ENCODE measurements around the gene ASCC1. TPM values are rescaled to one million over a fixed set of nuclear protein-coding genes. Genes with fewer than 3 reads are reported as not detected.

ASCC1 gene
- total RNA-seq, 1 donor, result 41.0 TPM

- no peak for DNase-seq (ENCODE audit: low read depth)
- TF ChIP-seq CTCF (IDR thresholded peaks at IDR 0.05; ENCODE audit: insufficient read depth, low read depth, low read length), result no peak
- H3K4me3 ChIP-seq (ENCODE audit: low read depth, low read length), result no peak overlapping the region
These were observed 142.1 kb downstream of the ASCC1 start for GRCh38 chr10:72073708-72074573.

DNA sequence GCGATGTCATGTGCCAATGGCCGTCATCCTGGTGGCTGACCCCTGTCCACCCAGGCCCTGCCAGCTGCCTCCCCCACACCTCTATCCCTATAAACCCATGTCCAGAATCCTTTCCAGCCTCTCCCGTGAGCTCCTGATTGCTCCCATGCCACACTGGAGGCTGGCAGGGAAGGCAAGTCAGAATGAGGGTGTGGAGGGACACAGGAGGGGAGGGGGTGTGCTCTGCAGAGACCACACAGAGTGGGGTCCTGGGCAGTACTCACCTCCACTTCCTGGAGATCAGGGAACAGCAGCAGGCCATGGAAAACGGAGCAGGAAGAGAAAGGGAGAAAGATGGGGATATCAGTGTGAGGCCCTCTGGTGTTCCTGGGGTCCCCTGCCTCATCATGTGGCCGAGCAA, 143.4 kb downstream of the ASCC1 start:
- H3K4me3 ChIP-seq (ENCODE audit: low read depth, low read length), result no peak overlapping the region
- no peak for DNase-seq (ENCODE audit: low read depth)
- TF ChIP-seq CTCF (IDR thresholded peaks at IDR 0.05; ENCODE audit: insufficient read depth, low read depth, low read length), result no peak

GRCh38 chr10:72072046-72072445, 144.0 kb downstream of the ASCC1 start:
- no peak for TF ChIP-seq CTCF (IDR thresholded peaks at IDR 0.05; ENCODE audit: insufficient read depth, low read depth, low read length)

GRCh38 chr10:72069751-72070526, 146.1 kb downstream of the ASCC1 start:
- no peak for DNase-seq (ENCODE audit: low read depth)
- TF ChIP-seq CTCF (IDR thresholded peaks at IDR 0.05; ENCODE audit: insufficient read depth, low read depth, low read length), result peak; percentile 3
- no peak overlapping the region for H3K4me3 ChIP-seq (ENCODE audit: low read depth, low read length)

More at GRCh38 chr10:72072046-72072445, 144.0 kb downstream of the ASCC1 start:
- no peak overlapping the region for H3K4me3 ChIP-seq (ENCODE audit: low read depth, low read length)
- no peak for DNase-seq (ENCODE audit: low read depth)

DNA sequence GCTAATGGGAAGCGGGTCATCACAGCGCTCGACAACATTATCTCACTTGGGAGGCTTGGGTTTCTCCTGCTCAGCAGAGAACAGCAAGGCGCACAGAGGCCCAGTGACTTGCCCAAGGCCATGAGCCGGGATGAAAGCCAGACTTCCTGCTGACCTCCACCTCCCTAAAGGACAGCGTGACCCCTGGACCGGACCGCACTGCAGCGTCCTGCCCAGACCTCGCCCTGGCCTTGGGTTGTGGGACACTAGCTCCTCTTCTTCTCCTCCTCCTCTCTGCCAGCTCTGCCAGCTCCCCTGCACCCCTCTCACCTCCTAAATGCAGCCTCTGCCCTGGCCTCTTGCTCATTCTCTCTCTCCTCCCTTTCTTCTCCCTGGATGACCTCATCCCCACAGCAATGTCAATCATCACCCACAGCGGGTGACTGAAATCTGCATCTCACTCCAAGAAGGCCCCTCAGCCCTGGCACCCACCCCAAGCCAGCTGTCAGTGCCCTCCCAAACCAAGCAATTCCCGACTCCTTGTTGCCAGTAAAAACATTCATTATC, 147.1 kb downstream of the ASCC1 start:
- no peak for TF ChIP-seq CTCF (IDR thresholded peaks at IDR 0.05; ENCODE audit: insufficient read depth, low read depth, low read length)
- DNase-seq (ENCODE audit: low read depth), result peak; percentile 14

DNA sequence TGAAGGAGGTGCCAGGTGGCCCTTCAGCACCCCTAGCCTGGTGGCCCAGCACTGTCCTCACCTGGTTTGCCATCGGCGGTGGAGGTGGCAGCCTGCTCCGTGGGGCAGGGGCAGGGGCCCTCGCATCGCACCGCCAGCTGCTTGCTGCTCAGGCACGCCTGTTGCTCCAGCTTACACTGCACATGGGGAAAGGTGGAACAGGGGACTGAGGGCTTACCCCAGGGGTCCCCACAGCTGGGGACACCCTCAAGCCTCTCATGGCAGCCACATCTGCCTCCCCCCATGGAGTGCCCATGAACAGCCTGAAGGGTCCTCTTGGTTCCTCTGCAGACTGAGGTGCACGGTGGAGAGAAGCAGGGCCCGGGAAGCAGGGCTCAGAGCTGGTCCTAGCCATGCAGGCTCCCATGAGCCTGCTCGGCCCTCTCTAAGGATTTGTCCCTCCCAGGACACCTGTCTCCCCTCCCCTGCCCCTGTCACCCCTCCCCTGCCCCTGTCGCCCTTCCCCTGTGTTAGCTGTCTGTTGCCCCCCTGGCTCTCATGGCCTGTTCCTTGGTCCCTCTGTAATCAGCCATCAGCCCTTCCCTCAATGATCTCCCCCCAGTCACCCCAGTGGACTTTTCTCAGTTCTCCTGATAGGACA, 147.8 kb downstream of the ASCC1 start:
- no peak for DNase-seq (ENCODE audit: low read depth)
- no peak for TF ChIP-seq CTCF (IDR thresholded peaks at IDR 0.05; ENCODE audit: insufficient read depth, low read depth, low read length)
- H3K4me3 ChIP-seq (ENCODE audit: low read depth, low read length), result no peak overlapping the region

More for the DNA sequence above, 147.1 kb downstream of the ASCC1 start:
- H3K4me3 ChIP-seq (ENCODE audit: low read depth, low read length), result no peak overlapping the region

Data from fibroblast of villous mesenchyme (primary cell).